Body of pancreas (tissue), 4 donors: Measurements from ENCODE around the gene IQSEC1. TPM values are rescaled to one million over a fixed set of nuclear protein-coding genes. Genes with fewer than 3 reads are reported as not detected.

Experiments used
- ATAC-seq: fragments of 150-250 bp; one replicate; pipeline ENCODE4 v1.9.1; 2016
- DNase-seq, 4 donors: peaks; one replicate each; pipeline ENCODE4 v3.0.0-alpha.2; 2019
- H3K27ac ChIP-seq, 4 donors: fragments of 200-600 bp; sonication (generic); 1 replicate in 3 of 4; 2 replicates in 1 of 4; pipeline versions ENCODE4 v1.5.1 to v1.6.1; 2016 to 2019; ENCODE audit warnings: mild to moderate bottlenecking in 1 of 4, mixed read lengths in 1 of 4, moderate library complexity in 1 of 4
- H3K27me3 ChIP-seq, 2 donors: fragments of 200-600 bp; sonication (generic); one replicate each; pipeline ENCODE4 v1.6.0; 2016; ENCODE audit warnings: mild to moderate bottlenecking in 1 of 2
- H3K36me3 ChIP-seq, 2 donors: fragments of 200-600 bp; sonication (generic); replicated peaks in 1 of 2; 2 replicates each; pipeline ENCODE4 v1.5.1; 2016; ENCODE audit warnings: low read depth in 2 of 2; ENCODE audit not compliant: insufficient read depth in 1 of 2
- H3K4me1 ChIP-seq: fragments of 200-600 bp; sonication (generic); one replicate; pipeline ENCODE4 v1.6.0; 2016
- H3K4me3 ChIP-seq, 2 donors: fragments of 200-600 bp; sonication (generic); 1 replicate in 1 of 2; 2 replicates in 1 of 2; pipeline ENCODE4 v1.5.1; 2016 to 2019
- H3K9me3 ChIP-seq, 3 donors: fragments of 200-600 bp; sonication (generic); 1 replicate in 2 of 3; 2 replicates in 1 of 3; pipeline ENCODE4 v1.5.1; 2016
- POLR2A ChIP-seq, 3 donors: fragments of 450-650 bp; IDR thresholded peaks; one replicate each; pipeline ENCODE4 v1.6.1; 2016; ENCODE audit warnings: antibody characterized with exemption in 3 of 3, mild to moderate bottlenecking in 2 of 3
- WGBS, 2 donors: methylation state at CpG; one replicate each; pipeline ENCODE4 v1.1.5; 2017; 5-methylcytosine and 5-hydroxymethylcytosine counted together
- intact Hi-C: fragments of 100-400 bp; cut with DNase I; formaldehyde crosslinking; loops from one replicate; pipeline ENCODE4 v1.15.1; 2023
- total RNA-seq, 2 donors: library from RNA; depleted of rRNA; stranded (reverse); fragments of >200 nt; gene quantifications; one replicate each; pipeline ENCODE4 v1.1.0, GENCODE V29; 2016
- TF ChIP-seq, protein P1 (sequence below), 7 experiments: fragments of 450-650 bp in 4 of 7; fragments of 200-600 bp in 3 of 7; sonication (generic) in 3 of 7; IDR thresholded peaks; one replicate each; pipeline ENCODE4 v1.5.1; 2016 to 2019; ENCODE audit warnings: antibody characterized with exemption in 7 of 7

Gene IQSEC1
- total RNA-seq, 2 donors from 2014 or later = 29.6 to 42.2 TPM

GRCh38 chr3:13032206-13032605 lies 41.0 kb downstream of the IQSEC1 start:
- no peak overlapping the region for H3K27ac ChIP-seq
- 96% methylated on average over 13 of the region's 13 CpGs for WGBS, 2 donors
- TF ChIP-seq, protein P1, sequence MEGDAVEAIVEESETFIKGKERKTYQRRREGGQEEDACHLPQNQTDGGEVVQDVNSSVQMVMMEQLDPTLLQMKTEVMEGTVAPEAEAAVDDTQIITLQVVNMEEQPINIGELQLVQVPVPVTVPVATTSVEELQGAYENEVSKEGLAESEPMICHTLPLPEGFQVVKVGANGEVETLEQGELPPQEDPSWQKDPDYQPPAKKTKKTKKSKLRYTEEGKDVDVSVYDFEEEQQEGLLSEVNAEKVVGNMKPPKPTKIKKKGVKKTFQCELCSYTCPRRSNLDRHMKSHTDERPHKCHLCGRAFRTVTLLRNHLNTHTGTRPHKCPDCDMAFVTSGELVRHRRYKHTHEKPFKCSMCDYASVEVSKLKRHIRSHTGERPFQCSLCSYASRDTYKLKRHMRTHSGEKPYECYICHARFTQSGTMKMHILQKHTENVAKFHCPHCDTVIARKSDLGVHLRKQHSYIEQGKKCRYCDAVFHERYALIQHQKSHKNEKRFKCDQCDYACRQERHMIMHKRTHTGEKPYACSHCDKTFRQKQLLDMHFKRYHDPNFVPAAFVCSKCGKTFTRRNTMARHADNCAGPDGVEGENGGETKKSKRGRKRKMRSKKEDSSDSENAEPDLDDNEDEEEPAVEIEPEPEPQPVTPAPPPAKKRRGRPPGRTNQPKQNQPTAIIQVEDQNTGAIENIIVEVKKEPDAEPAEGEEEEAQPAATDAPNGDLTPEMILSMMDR (IDR thresholded peaks at IDR 0.05) = no peak
- H3K36me3 ChIP-seq = no peaks in the 10 kb centered on the region
- ATAC-seq (no peak), DNase-seq (no peak)
- intact Hi-C loops = no loop called here
- H3K4me1 ChIP-seq = no peaks in the 10 kb centered on the region
- no peaks in the 10 kb centered on the region for H3K27me3 ChIP-seq
- no peak overlapping the region for H3K4me3 ChIP-seq
- no peaks in the 10 kb centered on the region for H3K9me3 ChIP-seq

- DNase-seq = no peak
- WGBS, 2 donors = 71 to 75% methylated on average over 7 of the region's 7 CpGs
- no peaks in the 10 kb centered on the region for H3K4me1 ChIP-seq
- H3K9me3 ChIP-seq = no peaks in the 10 kb centered on the region
- H3K27ac ChIP-seq = no peak overlapping the region
- ATAC-seq = no peak
- TF ChIP-seq POLR2A (IDR thresholded peaks at IDR 0.05) = no peak
- TF ChIP-seq, protein P1 (IDR thresholded peaks at IDR 0.05) = no peak
- H3K27me3 ChIP-seq = no peaks in the 10 kb centered on the region
- no peaks in the 10 kb centered on the region for H3K36me3 ChIP-seq
- no peak overlapping the region for H3K4me3 ChIP-seq
- intact Hi-C loops = no loop called here
Observed at GRCh38 chr3:13031621-13032020, 41.6 kb downstream of the IQSEC1 start.

GRCh38 chr3:13030684-13031083 lies 42.5 kb downstream of the IQSEC1 start:
- Histone ChIP-seq H3K27ac (no peak overlapping the region), H3K36me3 (no peaks in the 10 kb centered on the region), H3K4me1 (no peaks in the 10 kb centered on the region), H3K9me3 (no peaks in the 10 kb centered on the region), H3K4me3 (no peak overlapping the region), H3K27me3 (no peaks in the 10 kb centered on the region)
- TF ChIP-seq, protein P1 (IDR thresholded peaks at IDR 0.05) = no peak
- no peak for TF ChIP-seq POLR2A (IDR thresholded peaks at IDR 0.05)
- no peak for DNase-seq
- 90 to 92% methylated on average over 9 of the region's 9 CpGs for WGBS, 2 donors
- ATAC-seq = no peak
- intact Hi-C loops = no loop called here

- DNase-seq (no peak), ATAC-seq (no peak)
- Histone ChIP-seq H3K4me3 (no peak overlapping the region), H3K27ac (no peak overlapping the region), H3K4me1 (no peaks in the 10 kb centered on the region), H3K36me3 (no peaks in the 10 kb centered on the region), H3K27me3 (no peaks in the 10 kb centered on the region), H3K9me3 (no peaks in the 10 kb centered on the region)
- 81 to 83% methylated on average over 11 of the region's 11 CpGs for WGBS, 2 donors
- intact Hi-C loops = no loop called here
- TF ChIP-seq POLR2A (IDR thresholded peaks at IDR 0.05) = no peak
- TF ChIP-seq, protein P1 (IDR thresholded peaks at IDR 0.05) = no peak
Observed at GRCh38 chr3:13028010-13028821, 45.0 kb downstream of the IQSEC1 start.

GRCh38 chr3:13027154-13027553 lies 46.1 kb downstream of the IQSEC1 start:
- intact Hi-C loops = no loop called here
- TF ChIP-seq, protein P1 (IDR thresholded peaks at IDR 0.05) = no peak
- TF ChIP-seq POLR2A (IDR thresholded peaks at IDR 0.05) = no peak
- H3K27ac ChIP-seq = no peak overlapping the region
- WGBS, 2 donors = 88 to 96% methylated on average over 5 to 7 of the region's 7 CpGs
- DNase-seq = no peak
- no peaks in the 10 kb centered on the region for H3K9me3 ChIP-seq
- H3K36me3 ChIP-seq = no peaks in the 10 kb centered on the region
- no peak overlapping the region for H3K4me3 ChIP-seq
- H3K4me1 ChIP-seq = peaks cover 8% of the 10 kb centered on the region
- ATAC-seq = no peak
- H3K27me3 ChIP-seq = no peaks in the 10 kb centered on the region
